ENCODE results near the gene SAA1.
"Not testable (repeated sequence)": the region's sequence is repeated elsewhere in the genome, so short reads cannot be mapped to it uniquely, and the experiment has no call there.

The SAA1 gene

GRCh38 chr11:18243783-18244362 is 22.2 kb upstream of the SAA1 start:
- ChIA-PET POLR2A (interaction anchor here (0.6 to 1.1 kb wide), 2 partner anchors 88 to 150 kb away, joined by 3 read pairs; partner anchors contain the start of gene LDHA), CTCF (interaction anchor here (0.6 to 3.1 kb wide), 63 partner anchors 9 to 535 kb away, joined by 3 to 63 read pairs (median 5); partner anchors contain the start of genes GTF2H1, HPS5, LDHA and SAA1)
- peak; percentile 54 for DNase-seq (ENCODE audit: extremely low spot score)
- peak; percentile 91 for TF ChIP-seq CTCF (IDR thresholded peaks at IDR 0.05; ENCODE audit: control extremely low read depth, extremely low read depth, low read depth, missing control alignments)

GRCh38 chr11:18245396-18245795 is 20.7 kb upstream of the SAA1 start:
- ChIA-PET CTCF (interaction anchor here (1.0 to 3.1 kb wide), 9 partner anchors 10 to 520 kb away, joined by 4 to 63 read pairs (median 15); partner anchors contain the start of gene SAA1), POLR2A (no interaction called here)
- no peak for DNase-seq (ENCODE audit: extremely low spot score)
- TF ChIP-seq CTCF (IDR thresholded peaks at IDR 0.05; ENCODE audit: control extremely low read depth, extremely low read depth, low read depth, missing control alignments), result no peak

GRCh38 chr11:18246379-18247190 is 19.5 kb upstream of the SAA1 start:
- POLR2A ChIA-PET, result interaction anchor here (0.5 kb wide), 1 partner anchor 574 kb away, joined by 4 read pairs; no protein-coding TSS in a partner anchor
- DNase-seq (ENCODE audit: extremely low spot score), result peak; percentile 55
- CTCF ChIA-PET, result not testable (repeated sequence)

GRCh38 chr11:18247191-18247581 is 18.9 kb upstream of the SAA1 start:
- CTCF ChIA-PET; DNase-seq (ENCODE audit: extremely low spot score); POLR2A ChIA-PET: not testable (repeated sequence)

GRCh38 chr11:18248561-18248960 is 17.5 kb upstream of the SAA1 start, which contains the start of gene SAA2:
SAA2 (minus strand) TSS chr11:18248668; CDS start chr11:18248011, 657 bp downstream.
- CTCF ChIA-PET, result interaction anchor here (1.1 kb wide), 1 partner anchor 554 kb away, joined by 3 read pairs; no protein-coding TSS in a partner anchor
- no peak for TF ChIP-seq CTCF (IDR thresholded peaks at IDR 0.05; ENCODE audit: control extremely low read depth, extremely low read depth, low read depth, missing control alignments)
- POLR2A ChIA-PET, result interaction anchor here (0.6 kb wide), 1 partner anchor 72 kb away, joined by 3 read pairs; no protein-coding TSS in a partner anchor
- DNase-seq (ENCODE audit: extremely low spot score), result peak; percentile 4

- TF ChIP-seq CTCF (IDR thresholded peaks at IDR 0.05; ENCODE audit: control extremely low read depth, extremely low read depth, low read depth, missing control alignments), result no peak
- CTCF ChIA-PET, result interaction anchor here (2.5 kb wide), 1 partner anchor 10 kb away, joined by 16 read pairs; no protein-coding TSS in a partner anchor
- POLR2A ChIA-PET, result no interaction called here
- DNase-seq (ENCODE audit: extremely low spot score), result peak; percentile 0
Observed at GRCh38 chr11:18253233-18253632, 12.8 kb upstream of the SAA1 start.

- POLR2A ChIA-PET, result no interaction called here
- peak; percentile 5 for DNase-seq (ENCODE audit: extremely low spot score)
- TF ChIP-seq CTCF (IDR thresholded peaks at IDR 0.05; ENCODE audit: control extremely low read depth, extremely low read depth, low read depth, missing control alignments), result no peak
- CTCF ChIA-PET, result interaction anchor here (2.5 kb wide), 1 partner anchor 10 kb away, joined by 16 read pairs; no protein-coding TSS in a partner anchor
Observed at GRCh38 chr11:18253778-18254338, 12.2 kb upstream of the SAA1 start.
